NCI-H1105 treated with DMSO at 0.1 percent for 48 hours (cell line): Measurements from ENCODE around the gene DGKQ.

Experiments
- DNase-seq: peaks from one replicate; lab custom pipeline; 2025; lab: John Stamatoyannopoulos, UW

DGKQ gene

DNA sequence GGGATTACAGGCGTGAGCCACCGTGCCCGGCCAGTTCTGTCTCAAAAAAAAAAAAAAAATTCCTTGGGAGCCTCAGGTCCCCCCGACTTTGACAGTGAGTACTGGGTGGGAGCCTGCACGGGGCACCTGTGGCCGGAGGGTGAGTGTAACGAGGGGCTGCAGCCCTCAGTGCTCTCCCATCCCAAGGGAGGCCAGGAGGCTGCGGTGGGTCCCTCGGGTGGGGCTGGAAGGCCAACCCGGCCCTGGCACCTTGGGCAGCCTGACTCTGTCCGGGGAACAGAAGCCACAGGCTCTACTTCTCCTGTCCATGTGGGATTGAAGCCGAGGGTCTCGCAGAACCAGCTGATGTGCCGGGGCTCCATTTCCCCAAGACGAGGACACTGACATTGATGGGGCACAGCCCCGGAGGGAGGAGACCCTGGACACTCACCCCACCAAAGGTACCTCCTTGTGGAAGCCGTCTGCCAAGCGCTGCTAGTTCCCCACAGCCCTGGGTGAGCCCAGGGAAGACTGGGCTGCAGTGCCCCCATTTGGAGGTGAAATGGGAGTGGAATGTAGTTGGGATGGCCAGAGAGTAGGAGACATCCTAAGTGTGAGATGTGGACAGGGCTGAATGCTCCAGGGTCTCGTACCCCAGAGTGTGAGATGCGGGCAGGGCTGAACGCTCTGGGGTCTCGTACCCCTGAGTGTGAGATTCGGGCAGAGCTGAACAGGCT, 22.1 kb upstream of the DGKQ start:
- no peak for DNase-seq

DNA sequence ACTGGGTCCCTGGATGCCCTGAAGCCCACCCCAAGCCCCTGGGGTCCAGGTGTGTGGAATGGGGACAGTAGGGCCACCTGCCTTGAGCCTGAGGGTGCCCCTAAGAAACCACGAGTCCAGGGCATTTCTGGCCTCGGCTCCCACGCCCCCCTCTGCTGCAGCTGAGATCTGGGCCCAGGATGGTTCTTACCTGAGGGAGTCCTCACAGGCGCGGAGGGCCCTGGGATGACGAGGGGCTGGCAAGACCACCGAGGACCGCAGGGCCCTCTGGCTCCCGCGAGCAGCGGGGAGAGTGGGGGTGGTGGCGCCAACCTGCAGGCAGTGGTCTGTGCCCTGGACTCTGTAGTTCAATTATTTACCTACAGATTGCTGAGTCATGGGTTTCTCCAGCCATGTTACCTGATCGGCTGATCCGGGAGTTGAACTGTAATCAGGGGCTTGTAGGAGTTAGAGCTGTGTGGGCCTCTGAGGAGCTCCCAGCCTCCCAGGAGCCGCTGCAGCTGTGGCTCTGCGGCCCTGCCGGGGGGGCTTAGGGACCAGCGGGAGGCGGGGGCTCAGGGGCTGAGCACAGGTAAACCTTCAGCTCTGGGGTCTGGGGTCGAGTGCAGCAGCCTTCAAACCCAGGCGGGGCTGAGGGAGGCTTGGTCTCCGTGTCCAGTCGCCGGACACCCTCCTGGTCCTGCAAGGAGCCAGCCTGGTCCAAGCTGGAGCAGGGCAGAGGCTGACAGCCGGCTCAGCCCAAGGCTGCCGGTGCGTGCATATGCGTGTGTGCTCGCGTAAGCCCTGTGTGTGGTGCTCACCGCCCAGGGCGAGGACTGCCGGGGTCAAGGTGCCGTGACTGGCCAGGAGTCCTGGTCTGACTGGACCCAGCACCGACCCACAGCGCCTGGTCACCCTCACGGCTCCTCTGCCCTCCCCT, 20.0 kb upstream of the DGKQ start, which contains the start of gene SLC26A1:
SLC26A1 (minus strand) TSS at position 294 of the 919 bp plus-strand sequence. CDS start 1,701 bp downstream, outside the sequence.
- DNase-seq, result no peak

DNA sequence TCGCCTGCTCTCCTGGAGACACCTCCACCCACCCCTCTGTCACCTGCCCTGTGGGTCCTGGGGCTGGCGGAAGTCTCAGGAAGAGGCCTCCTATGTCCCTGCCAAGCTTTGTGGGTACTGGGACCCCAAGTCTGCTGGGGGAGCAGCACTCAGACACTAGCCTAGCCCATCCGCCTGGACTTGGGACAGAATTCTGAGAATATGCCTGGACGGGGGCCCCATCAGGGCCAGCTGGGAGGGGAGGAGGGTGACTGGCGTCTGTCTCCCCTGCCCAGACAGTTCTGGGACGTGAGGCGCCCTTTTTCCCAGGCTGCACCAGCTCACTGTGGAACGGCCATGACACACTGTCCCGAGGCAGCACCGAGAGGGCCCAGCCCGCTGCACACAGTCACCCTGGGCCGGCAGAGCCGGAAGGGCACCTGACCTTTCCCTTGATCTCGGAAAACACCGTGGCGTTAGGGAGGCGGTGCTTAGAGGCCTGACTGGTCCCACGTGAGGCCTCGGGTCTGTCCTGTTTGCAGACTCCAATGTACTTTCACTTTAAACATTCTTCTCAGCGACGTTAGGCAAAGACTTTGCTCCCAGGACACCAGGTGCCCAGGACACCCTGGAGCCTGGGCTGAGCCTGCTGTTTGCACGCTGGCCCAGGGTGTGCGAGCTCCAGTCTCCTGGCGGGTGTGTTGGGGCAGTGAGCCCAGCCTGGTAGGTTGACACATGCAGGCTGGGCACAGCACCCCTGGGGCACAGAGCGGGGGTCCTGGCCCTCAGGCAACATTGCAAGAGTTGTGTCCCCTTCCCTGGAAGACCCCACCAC, 19.1 kb upstream of the DGKQ start:
- DNase-seq, result no peak

DNA sequence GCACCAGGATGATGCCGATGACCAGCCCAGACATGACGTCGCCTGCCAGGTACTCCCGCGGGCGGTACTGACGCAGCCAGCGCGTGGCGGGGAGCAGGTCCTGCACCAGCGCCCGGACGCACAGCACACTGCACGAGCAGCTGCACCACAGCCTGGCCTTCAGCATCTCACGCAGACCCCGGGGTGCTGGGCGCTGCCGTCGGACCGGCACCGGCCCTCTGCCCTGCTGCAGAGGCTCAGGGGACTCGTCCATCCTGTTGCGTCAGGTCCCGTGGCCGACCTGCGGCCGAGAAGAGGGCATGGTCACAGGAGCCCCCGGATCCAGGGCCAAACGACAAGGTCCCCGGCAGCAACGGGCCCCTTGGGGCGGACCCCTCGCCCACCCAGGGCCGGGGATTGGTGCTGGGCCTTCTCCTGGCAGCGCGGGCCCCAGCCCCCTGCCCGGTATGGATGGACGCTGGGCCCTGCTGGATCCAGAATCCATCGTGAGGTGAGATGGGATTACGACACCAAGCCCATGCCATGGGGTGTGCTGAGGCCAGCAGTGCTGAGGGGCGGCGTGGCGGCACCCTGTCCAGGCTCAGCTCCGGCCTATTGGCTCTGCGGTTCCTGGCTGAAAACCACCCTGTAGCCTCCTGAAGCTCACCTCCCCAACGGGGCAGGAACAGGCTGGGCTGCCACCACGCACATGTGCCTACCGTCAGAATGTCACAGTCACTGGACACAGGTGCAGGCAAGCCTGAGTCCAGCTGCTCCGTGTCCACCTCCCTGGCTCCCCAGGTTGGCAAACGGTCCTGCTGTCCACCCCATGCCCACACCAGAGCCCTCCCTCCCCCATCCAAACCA, 18.3 kb upstream of the DGKQ start:
- no peak for DNase-seq

DNA sequence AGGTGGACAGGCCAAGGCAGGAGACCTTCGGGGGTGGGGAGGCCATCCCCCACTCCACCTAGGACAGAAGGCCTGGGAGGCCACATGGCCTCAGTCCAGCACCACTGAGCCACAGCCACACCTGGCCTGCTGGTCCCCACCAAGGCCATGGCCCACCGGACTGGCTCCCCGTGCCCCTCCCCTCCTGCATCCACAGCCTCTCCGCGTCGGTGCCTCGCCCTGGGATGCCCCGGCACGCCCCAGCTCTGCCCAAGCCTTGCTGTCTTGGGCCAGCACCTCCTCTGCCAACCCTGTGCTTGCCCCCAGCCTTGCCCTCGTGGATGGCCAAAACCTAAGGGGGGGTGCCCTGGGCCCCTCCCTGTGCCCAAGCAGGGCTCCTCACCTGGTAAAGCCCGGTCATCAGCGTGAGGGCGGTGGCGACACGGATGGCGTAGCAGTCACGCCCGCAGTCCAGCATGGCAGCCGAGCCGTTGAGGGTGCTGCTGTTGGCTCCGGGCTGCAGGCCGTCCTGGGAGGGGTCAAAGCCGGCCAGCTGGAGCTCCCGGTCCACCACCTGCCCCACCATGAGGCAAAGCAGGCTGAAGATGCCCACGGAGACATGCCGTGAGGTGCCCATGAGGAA, 17.5 kb upstream of the DGKQ start:
- no peak for DNase-seq

DNA sequence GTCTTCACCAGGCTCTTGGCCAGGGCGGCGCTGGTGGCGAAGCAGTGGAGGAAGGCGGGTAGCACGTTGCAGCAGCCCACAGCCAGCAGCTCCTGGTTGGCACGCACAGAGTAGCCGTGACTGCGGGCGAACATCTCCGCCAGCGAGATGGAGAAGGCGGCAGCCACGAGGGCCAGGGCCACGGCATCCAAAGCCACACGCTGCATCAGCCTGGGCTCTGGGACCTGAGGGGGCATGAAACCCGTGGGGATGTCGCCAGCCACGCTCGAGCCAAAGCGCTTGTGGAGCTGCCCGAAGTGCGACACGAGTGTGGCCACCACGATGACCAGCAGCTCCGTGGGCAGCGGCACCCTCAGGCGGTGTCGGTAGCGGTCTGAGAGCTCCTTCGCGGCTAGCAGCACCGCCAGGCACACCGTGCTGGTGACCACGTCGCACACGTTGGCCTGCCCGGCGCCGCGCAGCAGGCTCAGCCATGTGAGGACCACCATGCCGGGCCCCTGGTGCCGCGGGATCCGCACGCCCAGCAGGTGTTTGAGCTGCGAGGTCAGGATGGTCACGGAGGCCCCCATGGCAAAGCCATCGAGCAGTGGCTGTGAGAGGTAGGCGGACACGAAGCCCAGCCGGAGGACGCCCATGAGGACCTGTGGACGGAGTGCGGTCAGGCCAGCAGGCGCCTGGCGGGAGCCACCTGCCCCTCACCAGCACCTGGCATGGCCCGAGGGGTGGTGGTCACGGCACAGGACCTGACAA, 16.5 kb upstream of the DGKQ start:
- DNase-seq, result no peak

DNA sequence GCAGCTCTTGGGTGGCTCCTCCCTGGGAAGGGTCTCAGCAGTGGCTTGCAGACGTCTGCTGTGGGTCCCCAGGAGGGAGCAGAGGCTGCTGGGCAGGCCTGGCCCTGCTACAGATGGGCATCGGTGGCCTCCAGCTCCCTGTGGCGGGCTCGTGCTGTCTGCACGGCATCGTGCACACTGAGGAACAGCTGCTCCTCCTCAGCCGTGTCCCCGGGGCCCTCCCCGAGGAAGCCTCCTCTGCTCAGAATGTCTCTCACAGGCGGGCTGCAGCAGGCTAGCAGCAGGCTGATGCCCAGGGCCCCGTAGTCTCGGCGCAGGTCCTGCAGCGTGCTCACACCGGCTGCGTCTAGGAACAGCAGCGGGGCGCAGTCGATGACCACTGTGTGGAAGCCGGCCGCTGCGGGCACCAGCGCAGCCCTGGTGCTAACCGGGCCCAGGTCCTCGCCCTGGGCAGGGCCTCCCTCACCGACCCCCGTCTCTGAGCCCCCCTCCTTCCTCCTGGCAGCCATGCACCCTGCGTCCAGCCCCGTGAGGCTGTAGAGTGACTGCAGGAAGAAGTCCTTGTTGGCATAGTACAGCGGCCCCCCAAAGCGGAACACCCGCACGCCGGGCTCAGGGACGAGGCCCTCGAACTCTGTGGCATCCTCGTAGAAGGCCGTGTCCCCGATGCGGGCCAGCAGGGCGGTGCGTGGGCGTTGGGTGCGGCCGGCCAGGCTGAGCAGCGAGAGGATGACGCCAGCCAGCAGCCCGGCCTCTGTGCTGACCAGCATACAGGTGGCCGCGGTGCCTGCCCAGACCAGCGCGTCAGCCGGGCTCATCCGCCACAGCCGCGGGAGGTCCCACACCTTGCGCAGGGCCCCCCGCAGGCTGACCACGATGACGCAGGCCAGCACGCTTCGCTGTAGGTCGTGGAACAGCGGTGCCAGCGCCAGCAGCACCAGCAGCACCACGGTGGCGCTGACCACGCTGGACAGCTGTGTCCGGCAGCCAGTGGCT, 15.7 kb upstream of the DGKQ start:
- DNase-seq, result no peak

DNA sequence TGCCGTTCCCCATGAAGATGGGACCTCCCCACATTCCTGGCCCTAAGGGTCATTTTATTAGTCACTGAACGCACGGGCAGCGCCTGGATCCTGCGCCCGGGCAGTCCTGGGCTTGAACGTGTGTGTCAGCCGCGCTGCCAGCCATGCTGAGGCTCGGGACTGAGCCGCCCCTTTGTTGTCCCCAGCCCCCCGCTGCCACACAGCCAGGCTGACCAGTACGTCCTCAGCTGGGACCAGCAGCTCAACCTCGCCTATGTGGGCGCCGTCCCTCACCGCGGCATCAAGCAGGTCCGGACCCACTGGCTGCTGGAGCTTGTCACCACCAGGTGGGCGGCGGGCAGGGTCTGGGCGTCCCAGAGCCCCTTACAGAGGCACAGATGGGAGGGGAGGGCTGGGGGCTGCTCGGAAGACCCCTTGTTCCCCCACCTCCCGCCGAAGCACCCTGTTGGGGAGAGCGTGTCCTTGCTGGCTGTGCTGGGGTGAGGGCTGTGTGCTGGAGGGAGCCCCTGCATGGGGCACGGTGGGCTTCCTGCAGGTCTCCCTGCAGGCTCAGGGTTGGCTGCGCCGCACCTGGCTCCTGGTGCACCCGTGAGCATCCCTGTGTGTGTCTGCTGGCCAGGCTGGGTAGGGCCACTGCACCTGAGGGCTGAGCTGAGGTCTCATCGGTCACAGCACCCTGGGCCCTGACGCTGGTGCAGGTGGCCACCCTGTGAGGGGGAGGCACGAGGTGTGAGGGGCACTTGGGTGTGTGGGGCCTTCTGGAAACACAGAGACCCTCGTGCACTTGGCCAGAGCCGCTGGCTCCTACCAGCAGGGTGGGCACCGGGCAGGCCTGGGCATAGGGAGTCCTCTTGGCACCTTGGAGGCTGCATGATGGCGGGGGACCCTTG, 14.5 kb upstream of the DGKQ start:
- no peak for DNase-seq

DNA sequence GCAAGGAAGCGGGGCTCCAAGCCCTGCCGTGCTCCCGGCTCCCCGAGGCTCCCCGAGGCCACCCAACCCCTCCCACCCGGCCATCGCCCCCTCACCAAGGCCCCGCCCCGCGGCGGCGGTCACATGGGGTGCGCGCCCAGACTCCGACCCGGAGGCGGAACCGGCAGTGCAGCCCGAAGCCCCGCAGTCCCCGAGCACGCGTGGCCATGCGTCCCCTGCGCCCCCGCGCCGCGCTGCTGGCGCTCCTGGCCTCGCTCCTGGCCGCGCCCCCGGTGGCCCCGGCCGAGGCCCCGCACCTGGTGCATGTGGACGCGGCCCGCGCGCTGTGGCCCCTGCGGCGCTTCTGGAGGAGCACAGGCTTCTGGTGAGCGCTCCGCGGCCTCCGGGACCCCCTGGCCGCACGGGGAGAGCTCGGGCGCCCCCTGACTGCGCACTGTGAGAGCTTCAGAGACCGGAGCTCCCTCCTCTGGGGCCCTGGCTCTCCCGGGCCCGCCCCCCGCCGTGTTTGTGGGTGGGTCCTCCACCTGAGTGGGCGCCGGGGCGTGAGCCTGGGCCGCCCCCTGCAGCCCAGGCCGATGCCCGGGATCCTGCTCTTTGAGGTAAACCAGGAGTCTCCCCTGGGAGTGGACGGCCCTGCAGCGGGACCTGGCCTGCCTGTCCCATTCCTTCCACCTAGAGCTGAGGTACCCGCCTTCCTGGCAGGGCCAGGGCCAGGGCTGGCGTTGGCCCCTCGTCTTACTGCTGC, 13.7 kb upstream of the DGKQ start, which contains the start of gene IDUA:
IDUA (plus strand) TSS at position 166 of the 745 bp plus-strand sequence; CDS start at position 207, 41 bp downstream.
- DNase-seq, result peak; percentile 28

DNA sequence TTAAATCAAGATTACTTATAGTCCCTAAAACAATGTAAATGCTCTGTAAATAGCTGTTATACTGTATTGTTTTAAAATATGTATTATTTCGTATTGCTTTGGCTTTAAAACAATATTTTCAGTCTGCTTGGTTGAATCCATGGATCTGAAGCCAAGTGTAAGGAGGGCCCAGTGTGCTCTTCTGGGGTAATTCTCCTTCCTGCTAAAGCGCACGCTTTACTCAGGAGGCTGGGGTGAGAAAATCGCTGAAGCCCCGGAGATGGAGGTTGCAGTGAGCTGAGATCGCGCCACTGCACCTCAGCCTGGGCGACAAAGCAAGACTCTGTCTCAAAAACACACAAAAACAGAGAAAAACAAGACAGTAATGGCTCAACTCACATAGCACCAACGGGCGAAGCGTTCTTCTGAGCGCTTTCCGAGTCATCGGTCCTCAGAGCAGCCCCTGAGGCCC, 13.1 kb upstream of the DGKQ start:
- no peak for DNase-seq

DNA sequence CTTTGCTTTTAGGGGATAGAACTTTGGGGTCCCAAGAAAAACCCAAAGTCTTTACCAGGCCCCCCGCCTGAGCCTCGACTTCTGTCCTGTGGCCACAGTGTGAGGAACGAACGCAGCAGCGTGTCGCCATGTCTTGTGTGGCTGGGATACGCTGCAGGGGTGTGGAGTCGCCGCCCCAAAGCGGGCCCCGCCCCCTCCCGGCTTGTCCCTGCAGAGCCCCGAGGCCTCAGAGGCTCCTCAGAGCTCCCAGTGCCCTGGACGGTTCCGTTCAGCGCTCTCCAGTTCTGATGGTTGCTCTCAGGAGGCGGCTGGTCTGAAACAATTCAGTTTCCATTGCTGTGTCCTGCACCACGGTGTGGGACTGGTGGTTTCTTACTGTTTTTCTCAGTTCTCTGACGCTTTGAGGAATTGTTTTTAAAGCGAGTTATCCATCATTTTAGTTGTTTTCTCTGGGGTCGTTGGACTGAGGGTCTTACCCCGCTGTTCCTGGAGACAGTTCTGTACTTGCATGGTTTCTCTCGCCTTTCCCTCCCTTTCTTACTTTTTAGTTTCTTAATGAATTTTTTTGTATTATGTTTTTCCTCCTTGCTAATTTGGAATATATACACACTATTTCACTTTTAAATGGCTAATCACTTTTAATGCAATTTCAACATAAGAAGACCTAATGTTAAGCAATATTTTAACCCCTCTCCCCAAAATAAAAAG, 11.9 kb upstream of the DGKQ start:
- no peak for DNase-seq

DNA sequence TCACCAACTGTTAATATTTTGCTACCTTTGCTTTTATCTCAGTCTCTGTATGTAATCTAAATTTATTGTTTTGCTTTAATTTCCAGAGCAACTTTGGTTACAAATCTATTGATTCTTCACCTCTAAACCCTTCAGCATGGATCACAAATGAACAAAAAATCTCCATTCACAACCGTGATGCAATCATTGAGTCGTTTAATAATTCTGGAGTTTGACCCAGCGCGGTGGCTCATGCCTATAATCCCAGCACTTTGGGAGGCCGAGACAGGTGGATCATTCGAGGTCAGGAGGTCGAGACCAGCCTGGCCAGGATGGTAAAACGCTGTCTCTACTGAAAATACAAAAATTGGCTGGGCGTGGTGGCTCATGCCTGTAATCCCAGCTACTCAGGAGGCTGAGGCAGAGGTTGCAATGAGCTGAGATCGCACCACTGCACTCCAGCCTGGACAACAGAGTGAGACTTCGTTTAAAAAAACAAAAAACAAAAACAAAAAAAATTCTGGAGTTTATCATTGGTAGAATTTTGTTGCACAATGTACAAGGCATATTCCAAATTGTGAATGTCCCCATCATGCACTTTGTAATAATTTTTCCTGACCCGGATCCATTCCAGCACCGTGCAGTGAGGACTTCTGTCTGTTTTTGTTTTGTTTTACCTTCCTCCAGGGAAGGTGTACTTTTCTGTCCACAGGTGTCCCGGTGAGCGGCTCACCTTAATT, 11.1 kb upstream of the DGKQ start:
- no peak for DNase-seq

DNA sequence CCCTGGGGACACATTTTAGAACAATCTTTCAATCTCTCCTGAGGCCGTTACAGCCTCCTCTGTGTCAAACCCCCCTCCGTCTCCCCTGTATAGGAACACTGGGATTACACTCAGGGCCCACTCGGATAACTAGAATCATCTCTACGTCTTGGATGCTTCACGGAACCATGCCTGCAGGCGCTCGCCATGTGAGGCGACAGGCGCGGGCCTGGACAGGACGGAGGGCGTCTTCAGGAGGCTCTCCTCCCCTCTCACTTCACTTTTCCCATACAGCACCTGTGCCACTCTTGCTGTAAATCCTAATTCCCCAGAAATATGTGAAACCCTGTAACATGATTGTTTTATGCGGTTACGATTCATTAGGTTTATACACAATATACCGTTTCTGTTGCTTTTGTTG, 9.4 kb upstream of the DGKQ start:
- no peak for DNase-seq

DNA sequence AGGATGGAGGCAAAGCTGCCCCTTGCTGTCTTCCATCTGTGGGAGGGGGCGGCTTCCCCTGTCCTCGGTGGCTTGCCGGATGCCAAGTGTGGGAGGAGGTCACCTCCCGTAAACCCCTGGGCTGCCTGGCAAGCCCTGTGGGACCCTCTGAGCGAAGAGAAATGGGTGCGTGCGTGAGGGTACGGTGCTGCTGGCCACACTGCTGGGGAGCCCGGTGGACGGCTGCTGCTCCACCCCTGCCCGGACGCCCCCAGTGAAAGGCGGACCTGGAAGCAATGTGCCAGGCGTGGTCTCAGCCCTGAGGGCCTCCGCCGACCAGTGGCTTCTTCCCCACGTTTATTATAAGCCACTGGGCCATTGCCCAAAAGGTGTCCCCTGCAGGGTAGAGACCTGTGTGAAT, 8.9 kb upstream of the DGKQ start:
- DNase-seq, result no peak

DNA sequence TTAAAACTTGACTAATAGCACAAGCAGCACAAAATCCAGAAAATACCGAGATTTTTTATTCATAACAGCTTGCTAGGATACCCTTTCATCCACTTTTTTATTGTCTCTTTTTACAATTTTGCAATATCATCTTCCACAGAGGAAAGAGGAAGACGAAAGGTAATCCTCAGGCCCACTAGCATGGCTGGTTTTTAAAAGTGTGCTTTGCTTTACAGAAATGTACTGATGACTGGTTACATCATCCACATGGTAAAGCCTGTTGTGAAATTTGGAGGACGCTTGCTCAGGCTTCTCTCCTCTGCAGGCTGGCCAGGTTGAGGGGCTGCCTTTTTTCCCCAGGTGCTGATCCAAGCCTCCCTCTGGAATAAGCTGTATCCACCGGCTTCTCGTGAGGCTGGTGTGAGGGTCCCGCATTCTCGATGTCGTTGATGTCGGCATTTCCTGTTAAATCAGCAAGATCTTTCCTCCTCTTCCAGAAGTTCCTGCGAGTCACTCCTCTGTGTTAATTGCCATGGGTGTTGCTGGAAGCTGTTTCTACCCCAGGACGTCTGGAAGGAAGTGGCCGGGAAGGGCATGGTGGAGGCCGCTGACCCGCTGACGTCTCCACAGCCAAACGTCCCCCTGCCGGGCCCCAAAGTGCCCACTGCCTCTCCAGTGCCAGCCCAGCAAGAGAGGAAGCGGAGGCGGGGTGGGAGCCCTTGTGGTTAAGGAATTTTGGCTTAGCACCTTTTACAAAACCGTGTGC, 5.8 kb upstream of the DGKQ start:
- no peak for DNase-seq
